Spleen (tissue), 11 donors: ENCODE data around the gene SPTLC3. TPM values are rescaled to one million over a fixed set of nuclear protein-coding genes. Genes with fewer than 3 reads are reported as not detected.

ENCODE experiments used
- DNase-seq: peaks from one replicate; pipeline ENCODE4 v3.0.0-alpha.2; 2020
- H3K27ac ChIP-seq, 8 donors: fragments of 200-600 bp; sonication (generic) in 7 of 8; 1 replicate in 4 of 8; 2 replicates in 4 of 8; pipeline versions ENCODE4 v1.5.0 to v1.8.0; 2016 to 2021; ENCODE audit warnings: inconsistent platforms in 4 of 8, mild to moderate bottlenecking in 4 of 8, moderate library complexity in 1 of 8
- H3K27me3 ChIP-seq, 7 donors: fragments of 200-600 bp; sonication (generic) in 6 of 7; replicated peaks in 1 of 7; 1 replicate in 4 of 7; 2 replicates in 3 of 7; pipeline versions ENCODE4 v1.5.0 to v1.8.0; 2016 to 2021; ENCODE audit warnings: inconsistent platforms in 3 of 7, mild to moderate bottlenecking in 1 of 7
- H3K36me3 ChIP-seq, 6 donors: fragments of 200-600 bp; sonication (generic) in 5 of 6; 1 replicate in 4 of 6; 2 replicates in 2 of 6; pipeline versions ENCODE4 v1.5.0 to v1.8.0; 2016 to 2021; ENCODE audit warnings: inconsistent platforms in 2 of 6
- H3K4me1 ChIP-seq, 6 donors: fragments of 200-600 bp; sonication (generic) in 5 of 6; 1 replicate in 3 of 6; 2 replicates in 3 of 6; pipeline versions ENCODE4 v1.5.0 to v1.8.0; 2016 to 2021; ENCODE audit warnings: inconsistent platforms in 3 of 6
- H3K4me3 ChIP-seq, 8 donors: fragments of 200-600 bp; sonication (generic) in 7 of 8; 1 replicate in 4 of 8; 2 replicates in 4 of 8; pipeline versions ENCODE4 v1.5.0 to v1.8.0; 2016 to 2021; ENCODE audit warnings: inconsistent platforms in 4 of 8, mild to moderate bottlenecking in 4 of 8, moderate library complexity in 2 of 8
- H3K9me3 ChIP-seq, 8 donors: fragments of 200-600 bp; sonication (generic) in 7 of 8; 1 replicate in 4 of 8; 2 replicates in 4 of 8; pipeline versions ENCODE4 v1.5.0 to v1.8.0; 2016 to 2021; ENCODE audit warnings: inconsistent platforms in 4 of 8
- POLR2A ChIP-seq, 3 donors: fragments of 450-650 bp; IDR thresholded peaks; one replicate each; pipeline ENCODE4 v1.5.1; 2017; ENCODE audit warnings: antibody characterized with exemption in 3 of 3, mild to moderate bottlenecking in 1 of 3
- POLR2AphosphoS5 ChIP-seq, 3 donors: sonication (generic); formaldehyde crosslinking; IDR thresholded peaks; one replicate each; pipeline ENCODE4 v1.5.1; 2017; ENCODE audit warnings: antibody characterized with exemption in 3 of 3
- WGBS, 5 donors: extraction: QIAGEN DNeasy Blood & Tissue Kit in 3 of 5; methylation state at CpG; one replicate each; pipeline versions ENCODE4 v1.1.5 to v1.1.7; 2013 to 2018; 5-methylcytosine and 5-hydroxymethylcytosine counted together
- intact Hi-C: fragments of 100-400 bp; cut with DNase I; formaldehyde crosslinking; loops from one replicate; pipeline ENCODE4 v1.15.0; 2023; ENCODE audit warnings: low total_unique reads
- polyA plus RNA-seq, 3 donors: library from polyadenylated mRNA; stranded (reverse); fragments of 200-250 nt; gene quantifications; one replicate each; pipeline ENCODE4 v1.2.1, GENCODE V29; 2013
- total RNA-seq, 7 donors: library from RNA; depleted of rRNA in 3 of 7; stranded (reverse); fragments of >200 nt in 3 of 7; fragmentation: NEBNext Ultra II Directional in 4 of 7; extraction: Animal tissue kit (Norgen Biotek cat#: 25700) in 4 of 7; gene quantifications; one replicate each; pipeline versions ENCODE4 v1.1.0 to v1.2.1, GENCODE V29; 2016 to 2021
- TF ChIP-seq, protein P1 (sequence below), 11 experiments: fragments of 200-600 bp in 7 of 11; fragments of 450-650 bp in 4 of 11; sonication (generic) in 4 of 11; IDR thresholded peaks in 8 of 11; conservative IDR thresholded peaks in 3 of 11; 1 replicate in 7 of 11; 2 replicates in 4 of 11; pipeline versions ENCODE4 v1.4.0 to v1.8.0; 2016 to 2021; ENCODE audit warnings: antibody characterized with exemption in 11 of 11, inconsistent platforms in 4 of 11, mild to moderate bottlenecking in 1 of 11
- donor health status: healthy with polysubstance abuse.
- donor health status: DM: no; HTN: no; CAD: no; lungs with moderate emphysema.
- donor health status: DM: no; HTN: no; CAD: no.
- donor health status: Bipolar disorder and iron deficiency.
- donor health status: healthy.
- donor health status: DM: no; HTN: no; CAD: no.
- donor health status: DM: yes; HTN: yes; CAD: no.

The SPTLC3 gene
- total and polyA plus RNA-seq, 10 donors, result 0.50 to 12.3 (median 3.7) TPM

DNA sequence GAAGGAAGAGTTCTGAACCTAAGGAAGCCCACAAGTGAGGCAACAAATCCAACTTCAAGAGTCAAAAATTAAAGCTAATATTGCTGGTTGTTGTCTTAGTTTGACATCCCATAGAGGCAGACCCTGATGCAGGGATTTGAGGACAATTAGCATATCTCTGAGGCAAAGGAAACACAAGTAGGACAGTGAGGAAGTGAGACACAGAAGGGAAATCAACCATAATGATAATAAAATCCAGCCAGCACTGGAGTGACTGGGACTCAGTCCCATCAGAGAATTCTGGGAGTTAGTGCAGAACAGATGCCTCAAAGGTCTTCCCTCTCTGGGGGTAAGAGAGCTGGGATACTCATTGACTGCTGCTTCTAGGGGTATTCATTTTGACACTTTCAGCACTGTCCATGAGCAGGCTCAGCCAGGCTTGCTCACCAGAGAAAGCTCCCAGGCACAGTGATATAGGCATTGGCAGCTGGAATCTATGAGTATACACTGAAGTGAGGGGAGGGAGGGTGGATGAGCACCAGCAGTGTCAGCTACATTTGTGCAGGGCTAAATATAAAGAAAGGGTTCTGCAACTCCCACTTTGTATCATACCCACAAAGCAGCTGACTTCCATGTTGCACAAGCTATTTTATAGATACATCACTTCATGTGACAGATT is 43.4 kb upstream of the SPTLC3 start:
- no peak for DNase-seq
- TF ChIP-seq, protein P1, sequence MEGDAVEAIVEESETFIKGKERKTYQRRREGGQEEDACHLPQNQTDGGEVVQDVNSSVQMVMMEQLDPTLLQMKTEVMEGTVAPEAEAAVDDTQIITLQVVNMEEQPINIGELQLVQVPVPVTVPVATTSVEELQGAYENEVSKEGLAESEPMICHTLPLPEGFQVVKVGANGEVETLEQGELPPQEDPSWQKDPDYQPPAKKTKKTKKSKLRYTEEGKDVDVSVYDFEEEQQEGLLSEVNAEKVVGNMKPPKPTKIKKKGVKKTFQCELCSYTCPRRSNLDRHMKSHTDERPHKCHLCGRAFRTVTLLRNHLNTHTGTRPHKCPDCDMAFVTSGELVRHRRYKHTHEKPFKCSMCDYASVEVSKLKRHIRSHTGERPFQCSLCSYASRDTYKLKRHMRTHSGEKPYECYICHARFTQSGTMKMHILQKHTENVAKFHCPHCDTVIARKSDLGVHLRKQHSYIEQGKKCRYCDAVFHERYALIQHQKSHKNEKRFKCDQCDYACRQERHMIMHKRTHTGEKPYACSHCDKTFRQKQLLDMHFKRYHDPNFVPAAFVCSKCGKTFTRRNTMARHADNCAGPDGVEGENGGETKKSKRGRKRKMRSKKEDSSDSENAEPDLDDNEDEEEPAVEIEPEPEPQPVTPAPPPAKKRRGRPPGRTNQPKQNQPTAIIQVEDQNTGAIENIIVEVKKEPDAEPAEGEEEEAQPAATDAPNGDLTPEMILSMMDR (IDR thresholded peaks at IDR 0.05 in 8 of 11, conservative IDR thresholded peaks at IDR 0.05 in 3 of 11), result no peak
- TF ChIP-seq POLR2AphosphoS5 (IDR thresholded peaks at IDR 0.05) (no peak), POLR2A (IDR thresholded peaks at IDR 0.05) (no peak)
- Histone ChIP-seq H3K4me3 (no peak overlapping the region), H3K4me1 (no peaks in the 10 kb centered on the region), H3K27ac (no peak overlapping the region), H3K36me3 (no peaks in the 10 kb centered on the region), H3K27me3 (no peaks in the 10 kb centered on the region), H3K9me3 (no peaks in the 10 kb centered on the region)
- intact Hi-C loops, result no loop called here

DNA sequence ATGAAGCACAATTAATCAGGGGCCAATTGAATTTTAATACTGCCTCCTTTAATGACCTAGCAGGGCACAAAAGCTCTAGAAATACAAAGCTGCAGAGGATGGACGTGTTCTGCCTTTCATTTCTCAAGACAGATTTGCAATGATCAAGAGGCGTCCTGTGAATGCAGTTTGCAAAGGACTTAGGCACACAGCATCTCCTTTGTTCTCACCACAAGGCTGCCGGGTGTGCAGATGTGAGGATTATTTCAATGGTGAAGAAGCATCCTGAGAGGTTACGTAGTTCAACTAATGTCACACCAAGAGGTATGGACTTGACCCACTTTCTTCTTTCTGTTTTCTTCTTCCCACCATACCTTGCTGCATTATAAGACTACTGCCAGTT is 42.9 kb upstream of the SPTLC3 start:
- Histone ChIP-seq H3K4me3 (no peak overlapping the region), H3K9me3 (no peaks in the 10 kb centered on the region), H3K27ac (no peak overlapping the region), H3K36me3 (no peaks in the 10 kb centered on the region), H3K4me1 (no peaks in the 10 kb centered on the region), H3K27me3 (no peaks in the 10 kb centered on the region)
- DNase-seq, result no peak
- no peak for TF ChIP-seq POLR2A (IDR thresholded peaks at IDR 0.05)
- TF ChIP-seq, protein P1 (IDR thresholded peaks at IDR 0.05 in 8 of 11, conservative IDR thresholded peaks at IDR 0.05 in 3 of 11), result no peak
- no peak for TF ChIP-seq POLR2AphosphoS5 (IDR thresholded peaks at IDR 0.05)
- intact Hi-C loops, result no loop called here
- 62 to 74% (median 71%) methylated on average over 4 of the region's 4 CpGs for WGBS, 5 donors

DNA sequence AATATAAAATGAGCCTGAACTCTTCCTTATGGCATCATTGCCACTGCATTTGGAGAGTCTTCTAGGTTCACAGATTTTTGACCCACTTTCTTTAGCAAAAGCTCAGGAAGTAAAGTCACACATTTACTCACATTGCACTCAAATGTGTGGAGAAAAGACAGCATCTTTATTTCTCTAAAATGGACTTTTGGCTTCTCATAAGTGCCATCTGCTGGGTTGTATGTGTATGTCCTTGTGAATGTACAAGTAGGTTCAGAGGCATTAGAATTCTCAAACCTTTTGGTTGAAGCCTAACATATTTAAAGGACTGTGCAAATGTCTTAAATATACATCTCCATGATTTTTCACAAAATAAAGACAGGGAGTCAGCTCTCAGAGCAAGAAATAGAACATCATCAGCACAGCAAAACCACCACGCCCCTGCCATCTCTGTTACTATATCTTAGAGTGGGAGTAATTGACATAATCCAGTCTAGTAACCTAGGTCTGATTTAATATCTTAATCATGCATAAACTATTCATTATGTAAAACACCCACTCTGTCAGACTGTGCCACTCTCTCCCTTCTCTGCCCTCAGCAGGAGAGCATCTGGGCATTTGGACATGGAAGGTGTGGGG is 42.2 kb upstream of the SPTLC3 start:
- H3K4me1 ChIP-seq, result no peaks in the 10 kb centered on the region
- H3K4me3 ChIP-seq, result no peak overlapping the region
- no peaks in the 10 kb centered on the region for H3K9me3 ChIP-seq
- no peaks in the 10 kb centered on the region for H3K27me3 ChIP-seq
- 0 to 87% (median 50%) methylated on average over 1 of the region's 1 CpG for WGBS, 5 donors
- no peak for DNase-seq
- H3K27ac ChIP-seq, result no peak overlapping the region
- intact Hi-C loops, result no loop called here
- TF ChIP-seq, protein P1 (IDR thresholded peaks at IDR 0.05 in 8 of 11, conservative IDR thresholded peaks at IDR 0.05 in 3 of 11), result peak in 2 of 11 experiments; percentile 11 to 39
- TF ChIP-seq POLR2AphosphoS5 (IDR thresholded peaks at IDR 0.05), result no peak
- TF ChIP-seq POLR2A (IDR thresholded peaks at IDR 0.05), result no peak
- H3K36me3 ChIP-seq, result no peaks in the 10 kb centered on the region

DNA sequence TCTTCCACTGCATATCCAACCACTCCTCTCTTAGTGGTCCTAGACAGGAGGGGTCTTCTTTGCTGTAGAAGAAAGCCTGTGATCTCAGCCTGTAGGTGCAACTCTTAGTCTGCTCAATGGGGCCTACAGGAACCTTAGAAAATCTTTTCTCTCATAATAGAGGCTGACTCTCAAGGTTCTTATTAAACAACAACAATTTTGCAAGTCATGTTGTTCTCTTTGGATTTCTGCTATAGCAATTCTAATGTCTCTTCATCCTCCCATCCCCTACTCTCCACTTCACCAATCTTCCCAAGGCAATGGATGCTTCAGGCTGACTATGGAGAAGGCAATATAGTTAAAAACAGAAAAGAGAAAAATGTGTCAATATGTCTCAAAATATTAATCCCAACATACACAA is 40.8 kb upstream of the SPTLC3 start:
- H3K36me3 ChIP-seq, result no peaks in the 10 kb centered on the region
- no peaks in the 10 kb centered on the region for H3K9me3 ChIP-seq
- no peak overlapping the region for H3K4me3 ChIP-seq
- H3K27ac ChIP-seq, result no peak overlapping the region
- H3K4me1 ChIP-seq, result no peaks in the 10 kb centered on the region
- intact Hi-C loops, result no loop called here
- no peak for TF ChIP-seq POLR2AphosphoS5 (IDR thresholded peaks at IDR 0.05)
- TF ChIP-seq, protein P1 (IDR thresholded peaks at IDR 0.05 in 8 of 11, conservative IDR thresholded peaks at IDR 0.05 in 3 of 11), result no peak
- no peak for TF ChIP-seq POLR2A (IDR thresholded peaks at IDR 0.05)
- no peaks in the 10 kb centered on the region for H3K27me3 ChIP-seq
- no peak for DNase-seq
